HTERT RPE-1 (cell line): Measurements from ENCODE around the gene FBXO38.

Experiments used
- in situ Hi-C: fragments of 300-500 bp; cut with MboI; formaldehyde crosslinking; loops from 4 replicates; pipeline ENCODE4 v1.14.3; 2020; ENCODE audit warnings: low sequenced_read_pairs

FBXO38 gene

DNA sequence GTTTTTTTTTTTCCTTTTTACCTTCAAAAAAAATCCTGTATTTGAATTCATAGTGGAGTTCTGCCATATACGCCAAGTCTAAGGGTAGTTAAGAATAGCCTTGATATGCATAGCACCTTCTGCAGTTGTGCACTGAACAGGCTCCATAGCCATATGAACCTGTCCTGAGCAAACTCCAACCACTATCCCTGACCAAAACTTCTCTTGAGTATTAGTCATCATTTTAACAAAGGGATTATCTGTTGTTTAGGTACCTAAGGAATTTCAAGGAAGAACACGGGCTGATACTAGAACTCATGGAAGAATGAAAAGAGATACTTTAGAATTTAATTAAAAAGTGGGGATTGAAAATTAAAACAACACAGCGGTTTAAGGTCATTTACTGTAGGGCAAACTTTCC lies 1.9 kb upstream of the FBXO38 start:
- in situ Hi-C loops = no loop called here

DNA sequence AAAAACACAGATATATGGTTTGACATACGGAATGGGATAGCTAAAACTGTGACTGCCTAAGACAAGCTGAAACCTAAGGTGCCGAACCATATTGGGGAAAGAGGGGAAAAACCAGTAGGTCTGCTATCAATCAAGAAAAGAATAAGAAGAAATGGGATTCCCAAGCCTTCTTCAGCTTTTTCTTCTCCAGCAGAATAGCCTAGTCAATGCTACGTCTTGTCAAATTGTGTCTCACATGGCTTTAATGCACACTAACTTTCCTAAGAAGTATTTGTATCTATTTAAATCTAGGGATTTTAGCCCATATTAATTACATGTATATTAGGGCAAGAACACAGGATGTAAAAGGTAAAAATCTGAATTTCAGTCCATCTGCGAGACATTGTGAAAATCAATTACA lies 797 bp upstream of the FBXO38 start:
- in situ Hi-C loops = no loop called here

DNA sequence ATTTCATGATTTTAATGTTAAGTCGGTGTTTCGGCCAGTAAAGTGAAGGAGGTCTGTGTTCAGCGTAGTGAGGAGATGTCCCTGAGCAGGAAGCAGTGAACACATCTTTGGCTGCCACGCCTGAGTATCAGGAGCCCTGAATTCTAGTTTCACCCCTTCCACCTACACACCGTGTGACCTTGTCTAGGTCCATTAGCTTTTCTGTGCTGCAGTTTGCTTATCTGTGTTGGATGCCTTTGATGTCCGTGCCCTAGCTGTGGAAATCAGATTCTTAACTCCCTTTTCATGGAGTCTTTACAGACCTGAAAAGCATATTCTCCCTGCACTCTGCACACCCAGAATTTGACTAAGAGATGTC lies 601 bp downstream of the FBXO38 start:
- in situ Hi-C loops = no loop called here

DNA sequence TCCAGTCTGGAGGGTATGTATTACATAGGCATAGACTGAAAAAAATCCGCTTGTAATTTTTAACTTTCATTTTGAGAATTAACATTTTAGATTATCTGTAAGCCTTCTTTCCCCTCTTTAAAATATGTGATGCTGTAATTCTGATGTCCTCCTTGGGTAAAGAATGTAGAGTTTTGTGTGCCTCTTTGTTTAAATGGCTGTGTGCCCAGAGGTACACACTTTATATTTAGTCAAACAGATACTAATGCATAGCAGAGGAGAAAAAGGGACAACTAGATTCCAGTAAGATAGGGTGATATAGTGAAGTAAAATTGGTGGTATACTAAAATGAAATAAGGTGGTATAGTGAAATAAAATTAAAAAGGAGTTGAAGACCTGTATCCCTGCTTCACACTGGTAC lies 1.3 kb downstream of the FBXO38 start:
- in situ Hi-C loops = no loop called here

DNA sequence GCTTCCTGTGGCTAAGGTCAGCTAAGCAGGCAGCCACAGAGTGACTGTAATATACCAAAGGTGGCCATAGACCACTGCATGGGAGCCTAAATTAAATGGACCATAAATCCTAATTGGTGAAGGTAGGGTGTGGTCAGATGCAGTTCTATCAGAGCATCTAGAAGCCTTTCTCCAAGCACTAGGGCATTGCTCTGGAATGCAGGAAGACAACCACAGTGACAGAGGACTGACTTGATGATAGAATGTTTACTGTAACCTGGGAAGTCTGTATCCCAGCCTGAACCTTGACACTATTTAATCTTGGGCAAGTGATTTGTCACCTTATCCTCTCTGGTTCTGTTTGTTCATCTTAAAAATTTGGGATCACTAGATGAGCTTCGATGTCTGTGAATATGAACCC lies 2.3 kb downstream of the FBXO38 start:
- in situ Hi-C loops = no loop called here

DNA sequence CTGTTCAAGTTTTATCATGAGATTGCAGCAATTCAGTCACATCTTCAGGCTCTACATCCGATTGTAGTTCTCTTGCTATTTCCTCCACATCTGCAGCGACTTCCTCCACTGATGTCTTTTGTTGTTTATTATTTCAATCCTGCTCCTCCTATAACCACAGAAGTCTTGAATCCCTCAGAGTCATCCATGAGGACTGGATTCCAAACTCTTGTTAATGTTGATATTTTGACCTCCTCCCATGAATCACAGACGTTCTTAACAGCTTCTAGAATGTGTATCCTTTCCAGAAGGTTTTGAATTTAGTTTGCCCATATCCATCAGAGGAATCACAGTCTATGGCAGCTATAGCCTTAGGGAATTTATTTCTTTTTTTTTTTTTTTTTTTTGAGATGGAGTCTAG lies 3.6 kb downstream of the FBXO38 start:
- in situ Hi-C loops = no loop called here

DNA sequence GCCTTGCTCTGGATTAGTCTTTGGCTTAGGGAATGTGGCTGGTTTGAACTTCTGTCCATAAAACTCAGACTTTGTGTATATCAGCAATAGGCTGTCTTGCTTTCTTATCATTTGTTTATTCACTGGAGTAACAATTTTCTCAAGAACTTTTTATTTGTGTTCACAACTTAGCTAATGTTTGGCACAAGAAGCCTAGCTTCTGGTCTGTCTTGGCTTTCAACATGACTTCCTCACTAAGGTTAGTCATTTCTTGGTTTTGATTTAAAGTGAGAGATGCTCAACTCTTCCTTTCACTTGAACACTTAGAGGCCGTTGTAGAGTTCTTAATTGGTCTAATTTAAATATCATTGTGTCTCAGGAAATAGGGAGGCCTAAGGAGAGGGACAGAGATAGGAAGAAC lies 4.9 kb downstream of the FBXO38 start:
- in situ Hi-C loops = no loop called here

DNA sequence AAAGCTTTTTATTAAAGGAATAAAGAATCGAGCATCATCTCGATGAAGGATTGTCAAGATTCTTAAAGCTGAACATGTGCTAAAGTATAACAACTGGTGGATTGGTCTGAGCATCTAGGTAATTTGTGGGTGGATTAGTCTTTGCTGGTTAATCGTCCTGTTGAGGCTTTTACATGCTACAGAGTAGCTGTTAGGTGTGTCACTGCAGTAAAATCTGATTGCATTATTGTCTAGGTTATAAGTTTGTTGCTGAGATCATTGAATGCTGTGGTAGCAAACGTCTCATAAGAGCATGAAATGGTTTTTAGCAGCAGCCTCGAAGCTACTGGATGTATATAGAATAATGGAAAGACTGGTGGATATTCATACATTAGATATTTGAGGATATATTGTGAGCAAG lies 7.2 kb downstream of the FBXO38 start:
- in situ Hi-C loops = no loop called here

DNA sequence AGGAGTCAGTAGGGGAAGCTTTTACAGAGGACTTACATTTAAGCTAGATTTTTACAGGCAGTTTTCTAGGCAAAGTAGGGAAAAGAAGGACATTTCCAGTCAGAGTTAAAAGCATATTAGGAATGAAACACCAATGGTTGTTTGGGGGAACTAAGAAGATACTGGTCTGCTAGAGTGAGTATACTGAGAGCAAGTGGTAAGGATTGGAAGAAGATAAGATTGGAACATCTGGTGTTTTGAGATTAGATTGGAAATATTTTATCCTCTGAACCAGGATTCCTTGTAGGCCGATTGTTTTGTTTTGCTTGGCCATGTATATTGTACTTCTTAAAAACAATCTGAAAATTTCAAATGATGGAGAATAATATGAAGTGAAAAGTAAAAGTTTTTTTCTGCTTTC lies 7.7 kb downstream of the FBXO38 start:
- in situ Hi-C loops = no loop called here

DNA sequence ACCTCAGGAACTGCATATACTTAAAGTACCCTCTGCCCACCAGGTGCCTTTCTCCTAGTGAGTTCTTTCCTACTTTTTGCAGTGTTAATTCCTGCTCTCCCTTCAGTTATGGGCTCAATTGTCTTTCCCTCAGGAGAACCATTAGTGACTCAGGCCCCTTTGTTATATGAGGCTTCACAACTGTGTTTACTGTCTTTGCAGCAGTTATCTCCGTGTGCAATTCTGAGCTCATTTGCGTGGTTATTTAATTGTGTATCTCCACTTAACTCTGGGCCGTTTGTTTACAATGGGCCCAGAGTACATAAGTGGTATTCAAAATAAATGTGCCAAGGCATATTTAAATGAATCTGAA lies 9.6 kb downstream of the FBXO38 start:
- in situ Hi-C loops = no loop called here

DNA sequence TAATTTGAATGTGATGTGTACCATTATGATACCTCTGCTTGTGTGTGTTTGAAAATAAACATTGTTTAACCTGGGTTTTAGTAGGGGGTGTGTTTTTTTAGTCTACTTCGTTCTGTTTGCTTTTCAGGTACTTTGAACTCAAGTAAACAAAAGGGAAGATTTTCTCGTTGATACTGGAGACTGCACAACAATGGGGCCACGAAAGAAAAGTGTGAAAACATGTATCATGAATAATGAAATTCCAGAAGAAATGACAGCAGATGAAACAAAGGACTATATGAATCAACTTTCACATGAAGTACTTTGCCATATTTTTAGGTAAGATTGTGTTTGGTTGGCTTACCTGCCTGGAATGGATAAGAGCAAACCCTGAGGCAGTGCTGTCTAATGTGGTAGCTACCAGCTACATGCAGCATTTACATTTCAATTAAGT lies 10.8 kb downstream of the FBXO38 start:
- in situ Hi-C loops = no loop called here

DNA sequence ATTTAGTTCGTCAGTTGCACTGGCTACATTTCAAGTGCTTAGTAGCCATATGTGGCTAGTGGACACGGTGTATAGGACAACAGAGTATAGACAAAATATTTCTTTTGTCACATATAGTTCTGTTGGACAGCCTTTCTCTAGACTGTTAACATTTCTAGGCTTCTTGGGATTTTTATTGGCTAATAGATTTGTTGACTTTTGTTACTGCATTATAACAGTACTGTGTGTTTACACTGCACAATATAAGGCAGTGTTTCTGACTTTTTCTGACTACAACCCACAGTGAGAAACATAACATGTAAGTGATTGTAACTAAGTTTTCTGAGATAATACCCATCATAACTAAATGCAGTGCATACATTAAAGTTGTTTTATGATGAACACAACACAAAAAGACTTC lies 11.3 kb downstream of the FBXO38 start:
- in situ Hi-C loops = no loop called here

DNA sequence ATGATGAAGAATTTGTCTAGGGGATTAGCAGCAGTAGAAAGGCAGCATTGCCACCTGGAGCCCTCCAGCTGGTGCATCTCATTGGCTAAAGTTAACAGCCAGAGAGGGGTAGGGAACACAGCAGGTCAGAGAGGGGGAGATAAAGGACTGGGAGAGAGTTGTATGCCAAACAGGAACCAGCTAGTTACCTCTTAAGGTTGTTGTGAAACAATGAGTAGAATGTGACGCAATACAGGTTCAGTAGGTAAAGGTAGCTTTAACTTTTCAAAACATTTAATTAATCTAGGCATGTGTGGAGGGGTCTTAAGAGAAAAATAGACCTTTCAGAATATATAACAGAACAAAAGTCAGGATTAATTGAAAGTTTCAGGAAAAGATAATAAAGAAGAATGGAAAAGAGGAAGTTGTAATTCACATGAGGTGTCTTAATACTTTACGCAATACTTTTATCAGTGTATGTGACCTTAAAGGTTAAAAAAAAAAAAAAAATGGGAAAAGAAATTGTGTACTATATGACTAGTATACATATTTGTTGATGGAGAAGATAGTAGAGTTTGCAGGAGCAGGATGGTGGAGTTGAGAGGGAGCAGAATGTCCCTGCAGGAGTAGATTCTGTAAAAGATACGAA lies 14.3 kb downstream of the FBXO38 start:
- in situ Hi-C loops = no loop called here

DNA sequence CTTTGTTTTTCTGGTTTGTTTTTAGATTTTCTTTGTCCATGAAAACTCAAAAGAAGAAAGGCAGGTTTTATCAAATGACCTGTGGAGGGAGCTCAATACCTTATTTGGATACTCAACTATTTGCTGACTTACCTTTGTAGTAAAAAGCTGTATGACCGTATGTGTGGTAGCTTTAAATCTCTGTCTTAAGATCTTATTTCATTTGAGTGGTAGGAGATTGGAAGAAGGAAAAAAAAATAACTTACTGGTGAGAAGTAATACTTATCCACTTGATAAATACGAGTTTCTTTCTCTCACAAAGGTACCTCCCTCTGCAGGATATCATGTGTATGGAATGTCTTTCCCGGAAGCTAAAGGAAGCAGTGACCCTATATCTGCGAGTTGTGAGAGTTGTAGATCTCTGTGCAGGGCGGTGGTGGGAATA lies 15.0 kb downstream of the FBXO38 start:
- in situ Hi-C loops = no loop called here

DNA sequence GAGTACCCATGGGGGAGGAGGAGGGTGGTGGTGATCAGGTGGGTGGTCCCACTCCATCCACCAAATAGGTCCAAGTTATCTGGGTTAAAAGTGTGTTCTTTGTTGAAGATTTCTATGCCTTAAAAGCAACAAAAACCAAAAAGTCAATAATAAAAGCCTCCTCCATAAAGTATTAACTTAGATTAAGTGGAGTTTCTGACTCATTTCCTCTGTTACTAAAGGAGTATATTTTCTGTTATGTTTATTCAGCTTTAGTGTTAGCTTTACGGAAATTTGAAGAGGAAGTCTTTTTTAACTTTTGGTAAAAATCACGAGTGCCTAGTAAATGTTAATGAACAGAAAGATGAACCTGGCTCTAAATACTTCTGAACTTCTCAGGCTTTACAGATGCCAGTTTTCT lies 17.8 kb downstream of the FBXO38 start:
- in situ Hi-C loops = no loop called here

DNA sequence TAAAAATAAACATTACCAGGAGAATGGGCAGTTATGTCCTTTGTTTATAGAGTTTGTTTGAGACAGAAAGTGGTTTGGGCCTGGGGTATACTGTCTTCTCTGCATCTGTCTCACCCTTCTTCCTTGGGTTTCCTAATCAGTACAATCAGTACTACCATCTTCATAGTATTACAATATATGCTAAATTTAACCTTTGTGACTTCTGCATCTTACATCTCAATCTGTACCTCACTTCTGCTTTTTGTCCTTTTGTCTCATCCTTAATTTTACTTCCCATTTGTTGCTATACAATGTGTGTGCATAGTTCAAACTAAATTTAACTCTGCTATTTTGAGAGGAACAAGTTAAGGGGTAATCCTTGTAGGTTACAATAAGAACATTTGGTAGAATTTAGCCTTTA lies 19.6 kb downstream of the FBXO38 start:
- in situ Hi-C loops = no loop called here

DNA sequence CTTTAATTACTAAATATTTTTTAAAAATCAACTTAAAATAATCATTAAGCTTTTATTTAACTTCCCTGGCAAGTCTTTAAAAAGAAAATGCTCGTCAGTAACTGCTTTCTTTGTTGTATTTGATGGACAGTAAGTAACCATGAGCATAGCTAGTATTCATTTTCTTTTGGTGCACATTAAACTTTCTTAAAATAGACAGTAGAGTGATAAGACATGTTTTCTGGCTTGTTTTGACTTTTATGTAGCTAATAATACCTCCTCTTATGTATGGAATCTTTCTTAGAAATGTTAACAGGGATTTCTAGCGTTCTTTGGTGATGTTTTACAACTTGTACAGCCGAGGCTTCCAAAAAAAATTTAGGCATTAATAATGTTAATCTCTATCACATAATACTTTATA lies 22.6 kb downstream of the FBXO38 start:
- in situ Hi-C loops = no loop called here

DNA sequence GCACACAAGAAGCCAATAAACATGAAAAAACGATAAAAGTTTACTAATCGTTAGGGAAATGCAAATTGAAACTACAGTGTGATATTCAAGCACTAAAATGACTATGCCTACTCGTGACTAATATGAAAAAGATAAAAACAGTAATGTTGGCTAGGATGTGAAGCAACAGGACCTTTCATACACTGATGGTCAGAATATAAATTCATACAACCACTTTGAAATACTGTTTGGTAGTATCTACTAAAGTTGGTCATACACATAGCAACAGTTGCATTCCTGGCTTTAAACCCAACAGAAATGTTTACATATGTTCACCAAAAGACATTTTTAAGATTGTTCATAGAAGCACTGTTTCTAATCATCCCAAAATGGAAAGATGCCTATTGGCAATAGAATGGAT lies 24.3 kb downstream of the FBXO38 start:
- in situ Hi-C loops = no loop called here

DNA sequence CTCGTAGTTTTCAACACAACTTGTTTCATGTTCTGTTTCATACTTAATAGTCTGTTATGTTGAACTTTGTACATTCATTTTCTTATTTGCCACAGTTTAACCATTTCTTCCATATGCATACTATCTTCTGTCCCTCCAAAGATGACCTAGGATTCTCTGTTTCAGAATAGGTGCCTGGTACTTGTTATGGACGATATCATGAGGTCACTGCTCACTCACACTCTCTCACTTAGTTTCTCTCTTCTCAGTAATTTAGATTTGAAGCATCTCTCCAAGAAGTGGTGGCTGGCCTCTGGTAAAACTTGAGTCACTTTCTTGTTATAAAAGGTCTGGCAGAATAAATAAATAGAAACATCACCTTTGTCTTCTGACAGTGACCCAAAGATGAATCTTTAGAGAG lies 28.4 kb downstream of the FBXO38 start:
- in situ Hi-C loops = no loop called here

DNA sequence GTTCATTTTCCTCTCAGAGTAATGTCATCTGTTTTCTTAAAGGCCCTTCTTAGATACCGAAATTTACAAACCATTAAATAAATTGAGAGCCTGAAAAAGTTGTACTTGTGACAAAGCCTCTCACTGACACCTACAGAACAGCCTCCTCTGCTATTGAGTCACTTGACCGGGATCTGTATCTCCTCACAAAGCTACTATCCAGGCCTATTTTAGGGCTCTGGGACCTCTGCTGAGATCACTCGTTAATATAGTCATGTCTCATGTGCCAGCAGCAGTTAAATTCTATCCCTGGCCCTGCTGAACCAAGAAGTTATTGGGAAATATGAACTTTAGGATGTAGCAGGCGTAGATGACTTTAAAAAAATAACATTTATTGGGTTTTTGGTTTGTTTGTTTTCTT lies 31.1 kb downstream of the FBXO38 start:
- in situ Hi-C loops = no loop called here

DNA sequence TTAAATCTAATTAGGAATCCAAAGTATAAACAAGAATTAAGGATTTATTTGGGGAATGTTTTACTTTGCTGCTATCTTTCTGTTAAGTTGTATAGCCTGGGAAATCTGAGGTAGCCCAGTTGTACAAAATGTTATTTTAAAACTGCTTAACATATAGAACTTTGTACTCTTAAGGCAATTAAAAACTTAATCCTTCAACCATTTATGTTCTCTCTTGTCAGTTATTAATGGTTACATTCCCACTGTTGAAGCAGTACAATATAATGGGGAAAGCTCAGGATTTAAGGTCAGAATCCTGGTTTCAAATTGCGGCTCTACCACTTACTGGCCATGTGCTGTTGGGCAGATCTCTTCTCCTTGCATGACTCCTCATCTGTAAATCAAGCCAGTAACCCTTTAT lies 32.7 kb downstream of the FBXO38 start:
- in situ Hi-C loops = no loop called here

DNA sequence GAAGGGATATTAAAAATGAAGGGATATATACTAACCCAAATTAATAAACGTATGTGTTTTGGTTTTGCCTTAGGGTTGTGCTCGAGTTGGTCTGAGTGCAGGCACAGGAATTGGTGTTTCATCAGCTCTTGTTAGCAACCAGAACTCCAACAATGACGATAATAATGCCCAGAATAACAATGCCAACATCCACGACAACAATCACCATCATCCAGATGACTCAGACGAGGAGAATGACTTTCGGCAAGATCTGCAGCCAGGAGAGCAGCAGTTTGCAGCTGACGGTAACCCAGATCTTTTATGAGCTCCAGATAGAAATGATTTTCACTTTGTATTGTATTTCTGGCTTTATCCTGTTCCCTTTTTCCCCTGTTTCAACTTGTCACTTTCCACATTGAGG lies 33.2 kb downstream of the FBXO38 start:
- in situ Hi-C loops = no loop called here

DNA sequence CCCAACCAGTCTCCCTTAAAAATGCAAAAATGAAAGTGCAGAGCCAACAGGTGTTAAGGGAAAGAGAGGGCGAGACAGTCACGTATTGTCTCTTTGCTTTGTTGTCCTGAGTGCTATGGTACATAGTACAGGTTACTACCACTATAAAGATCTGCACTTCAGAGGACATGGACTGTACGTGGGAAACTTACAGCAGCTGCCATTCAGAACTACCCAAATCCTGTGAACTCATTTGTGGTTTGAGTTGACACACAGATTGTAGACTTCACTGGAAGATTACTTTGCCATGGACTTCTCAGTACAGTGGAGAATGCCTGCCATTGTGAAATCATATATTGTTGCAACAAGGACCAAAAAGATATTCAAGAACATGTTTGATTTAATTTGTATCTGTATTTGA lies 34.8 kb downstream of the FBXO38 start:
- in situ Hi-C loops = no loop called here

DNA sequence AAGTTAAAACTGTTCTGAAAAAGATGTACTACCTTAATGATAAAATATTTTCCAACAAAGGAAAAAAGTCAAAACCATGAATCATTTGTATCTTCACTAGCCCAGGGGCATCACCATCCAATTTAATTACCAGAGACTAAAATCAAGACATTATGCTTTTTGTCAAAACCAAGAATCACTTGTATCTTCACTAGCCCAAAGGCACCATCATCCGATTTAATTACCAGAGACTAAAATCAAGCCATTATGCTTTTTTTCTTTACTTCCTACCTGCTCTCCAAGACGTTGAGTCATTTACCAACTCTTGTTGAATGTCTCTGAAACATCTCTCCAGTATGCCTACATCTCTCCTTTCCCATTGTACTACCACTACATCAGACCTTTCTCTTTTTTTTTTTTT lies 37.9 kb downstream of the FBXO38 start:
- in situ Hi-C loops = no loop called here
